GM21447 (cell line): ENCODE data around the gene EBI3.
"Not testable (repeated sequence)": the region's sequence is repeated elsewhere in the genome, so short reads cannot be mapped to it uniquely, and the experiment has no call there.

Experiments
- ATAC-seq: cut with Tn5 transposase; IDR thresholded peaks from one replicate; pipeline ENCODE4 v1.9.1; 2021; ENCODE audit not compliant: unreplicated experiment

EBI3 gene

DNA sequence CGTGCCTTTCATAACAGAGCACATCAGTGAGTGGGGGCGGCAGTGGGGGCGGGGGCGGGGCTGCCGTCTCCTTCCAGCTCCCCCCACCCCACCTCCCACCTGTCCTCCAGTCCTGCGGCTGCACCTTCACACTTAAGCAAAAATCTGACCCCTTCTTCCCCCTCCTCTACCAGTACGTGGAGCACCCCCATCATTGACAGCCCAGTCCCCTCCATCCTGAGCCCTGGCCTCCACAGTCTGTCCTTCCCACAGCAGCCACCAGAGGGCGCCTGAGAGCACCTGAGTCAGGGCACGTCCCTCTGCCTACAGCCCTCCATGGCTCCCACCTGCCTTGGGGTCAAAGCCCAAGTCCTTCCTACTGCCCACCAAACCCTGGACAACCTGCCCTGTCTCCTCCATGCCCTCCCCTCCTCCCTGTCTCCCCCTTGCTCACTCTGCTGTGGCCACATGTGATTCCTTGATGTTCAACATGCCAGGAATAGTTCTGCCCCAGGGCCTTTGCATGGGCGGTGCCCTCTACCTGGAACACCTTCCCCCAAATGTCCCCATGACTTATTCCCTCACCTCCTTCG is 4.0 kb downstream of the EBI3 start:
- no peak for ATAC-seq

DNA sequence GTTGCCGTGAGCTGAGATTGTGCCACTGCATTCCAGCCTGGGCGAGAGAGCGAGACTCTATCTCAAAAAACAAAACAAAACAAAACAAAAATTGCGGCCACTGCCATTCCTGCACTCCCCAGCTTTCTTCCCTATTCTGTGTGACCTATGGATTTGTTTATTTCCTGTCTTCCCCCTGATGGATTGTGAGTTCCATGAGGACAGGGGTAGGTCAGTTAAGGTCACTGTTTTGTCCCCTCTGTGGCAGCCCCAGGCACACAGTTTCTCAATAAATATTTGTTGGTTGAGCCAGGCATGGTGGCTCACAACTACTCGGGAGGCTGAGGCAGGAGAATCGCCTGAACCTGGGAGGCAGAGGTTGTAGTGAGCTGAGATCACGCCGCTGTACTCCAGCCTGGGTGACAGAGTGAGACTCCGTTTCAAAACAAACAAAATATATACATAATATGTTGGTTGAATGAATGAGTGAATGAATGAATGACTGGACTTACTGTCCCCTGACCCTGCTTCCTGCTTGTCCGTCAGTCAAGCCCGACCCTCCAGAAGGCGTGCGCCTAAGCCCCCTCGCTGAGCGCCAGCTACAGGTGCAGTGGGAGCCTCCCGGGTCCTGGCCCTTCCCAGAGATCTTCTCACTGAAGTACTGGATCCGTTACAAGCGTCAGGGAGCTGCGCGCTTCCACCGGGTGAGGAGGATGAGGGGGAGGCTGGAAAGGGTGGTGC is 5.0 kb downstream of the EBI3 start:
- ATAC-seq, result no peak

DNA sequence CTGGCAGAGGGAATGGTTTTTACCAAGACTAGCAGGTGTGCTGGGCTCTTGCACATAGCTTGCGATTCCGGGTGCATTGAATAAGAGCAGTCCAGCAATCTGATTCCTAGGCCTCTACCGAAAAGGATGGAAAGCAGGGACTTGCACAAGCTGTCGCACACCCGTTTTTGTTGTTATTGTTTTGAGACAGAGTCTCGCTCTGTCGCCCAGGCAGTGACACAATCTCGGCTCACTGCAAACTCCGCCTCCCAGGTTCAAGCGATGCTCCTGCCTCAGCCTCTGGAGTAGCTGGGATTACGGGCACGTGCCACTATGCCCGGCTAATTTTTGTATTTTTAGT is 5.5 kb downstream of the EBI3 start:
- ATAC-seq, result no peak

DNA sequence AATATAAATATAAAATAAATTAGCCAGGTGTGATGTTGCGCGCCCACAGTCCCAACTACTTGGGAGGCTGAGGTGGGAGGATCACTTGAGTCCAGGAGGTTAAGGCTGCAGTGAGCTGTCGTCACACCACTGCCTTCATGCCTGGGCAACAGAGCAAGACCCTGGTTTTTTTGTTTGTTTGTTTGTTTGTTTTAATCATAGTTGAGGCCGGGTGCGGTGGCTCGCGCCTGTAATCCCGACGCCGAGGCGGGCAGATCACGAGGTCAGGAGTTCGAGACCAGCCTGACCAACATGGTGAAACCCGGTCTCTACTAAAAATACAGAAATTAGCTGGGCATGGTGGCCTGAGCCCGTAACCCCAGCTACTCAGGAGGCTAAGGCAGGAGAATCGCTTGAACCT is 8.2 kb downstream of the EBI3 start:
- not testable (repeated sequence) for ATAC-seq

DNA sequence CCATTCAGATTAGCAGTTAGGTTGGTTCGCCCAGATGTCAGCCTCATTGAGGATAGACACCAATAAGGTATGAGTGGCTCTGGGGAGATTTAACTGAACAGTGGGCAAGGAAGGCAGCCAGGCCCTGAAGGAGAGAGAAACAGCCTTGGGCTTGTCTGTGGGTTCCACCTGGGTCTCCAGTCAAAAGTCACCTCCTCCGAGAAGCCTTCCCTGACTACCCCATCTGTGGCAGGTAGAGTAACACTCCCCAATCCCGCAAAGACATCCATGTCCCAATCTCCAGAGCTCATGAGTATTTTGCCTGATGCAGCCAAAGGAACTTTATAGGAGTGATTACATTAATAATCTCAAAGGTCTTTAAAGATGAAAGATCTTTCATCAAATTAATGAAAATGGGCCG is 9.5 kb downstream of the EBI3 start:
- no peak for ATAC-seq

DNA sequence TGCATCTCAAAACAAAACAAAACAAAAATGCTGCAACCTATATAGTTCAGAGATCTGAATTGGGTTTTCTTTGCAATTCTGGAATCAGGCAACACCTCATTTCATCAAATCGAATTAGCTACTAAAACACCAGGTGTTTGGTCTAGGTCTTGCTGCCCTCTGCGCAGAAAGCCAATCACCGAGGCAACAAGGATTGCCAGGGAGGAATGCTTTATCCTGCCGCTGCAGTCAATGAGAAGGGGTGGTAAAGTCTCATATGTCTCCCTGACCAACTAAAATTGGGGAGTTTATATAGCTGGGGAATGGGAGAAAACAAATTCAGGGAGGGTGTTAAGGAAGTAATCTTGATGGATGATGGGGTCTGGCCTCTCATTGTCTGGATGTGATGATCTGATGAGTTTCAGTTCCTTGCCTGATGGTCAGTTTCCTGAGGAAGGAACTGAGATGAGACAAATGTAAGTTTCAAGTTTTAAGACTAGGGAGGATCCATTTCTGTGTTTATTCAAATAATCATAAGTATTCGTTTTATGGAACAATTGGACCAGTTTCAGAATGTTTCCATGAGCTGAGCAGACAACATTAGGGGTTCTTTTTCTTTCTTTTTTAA is 12.6 kb downstream of the EBI3 start:
- no peak for ATAC-seq

DNA sequence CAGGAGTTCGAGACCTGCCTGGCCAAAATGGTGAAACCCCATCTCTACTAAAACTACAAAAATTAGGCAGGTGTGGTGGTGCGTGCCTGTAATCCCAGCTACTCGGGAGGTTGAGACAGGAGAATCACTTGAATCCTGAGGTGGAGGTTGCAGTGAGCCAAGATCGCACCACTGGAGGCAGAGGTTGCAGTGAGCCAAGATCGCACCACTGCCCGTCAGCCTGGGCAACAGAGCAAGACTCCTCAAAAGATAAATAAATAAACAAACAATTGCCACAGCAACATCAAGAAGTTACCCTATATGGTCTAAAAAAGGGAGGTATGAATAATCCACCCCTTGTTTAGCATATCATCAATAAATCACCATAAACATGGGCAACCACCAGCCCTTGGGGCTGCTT is 16.6 kb downstream of the EBI3 start:
- not testable (repeated sequence) for ATAC-seq

DNA sequence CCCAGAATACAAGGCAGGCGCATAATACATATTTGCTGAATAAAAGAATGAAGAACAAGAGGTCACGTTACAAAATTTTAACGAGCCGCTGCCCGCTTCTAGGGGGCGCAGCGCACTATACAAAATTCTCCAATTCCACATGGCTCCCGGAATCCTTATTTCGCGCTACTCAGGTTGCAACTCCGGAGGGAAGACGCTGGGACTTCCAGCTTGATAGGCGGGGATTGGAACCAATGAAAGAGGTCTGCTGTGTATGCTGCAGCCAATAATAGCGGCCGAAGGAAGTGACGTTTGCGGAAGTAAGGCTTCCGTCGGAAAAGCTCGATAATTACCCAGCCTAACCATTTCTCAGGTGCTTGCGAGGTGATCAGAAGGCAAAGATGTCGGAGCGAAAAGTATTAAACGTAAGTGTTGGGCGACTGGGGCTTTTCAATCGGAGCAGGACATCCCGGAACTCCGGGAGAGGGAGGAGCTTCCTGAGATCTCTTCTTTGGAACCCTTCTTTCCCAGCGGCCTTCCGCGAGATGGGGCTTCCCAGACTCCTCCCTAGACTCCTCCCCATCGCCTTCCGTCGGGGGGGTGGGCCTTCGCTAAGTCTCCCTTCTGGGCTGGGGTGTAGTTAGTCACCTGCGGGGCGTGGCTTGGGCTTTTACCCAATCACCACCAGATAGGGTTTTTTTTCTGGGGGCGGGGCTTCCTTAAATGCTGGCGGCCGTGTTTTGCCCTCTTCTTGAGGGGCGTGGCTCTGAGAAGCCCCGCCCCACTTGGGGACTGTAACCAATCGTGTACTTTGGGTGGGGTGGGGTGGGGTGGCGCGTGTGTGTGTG is 17.7 kb downstream of the EBI3 start, which contains the start of gene YJU2:
Gene YJU2 (plus strand): TSS at position 314 of the 827 bp plus-strand sequence. CDS start 67 bp downstream, at position 381.
- peak; percentile 86 for ATAC-seq

DNA sequence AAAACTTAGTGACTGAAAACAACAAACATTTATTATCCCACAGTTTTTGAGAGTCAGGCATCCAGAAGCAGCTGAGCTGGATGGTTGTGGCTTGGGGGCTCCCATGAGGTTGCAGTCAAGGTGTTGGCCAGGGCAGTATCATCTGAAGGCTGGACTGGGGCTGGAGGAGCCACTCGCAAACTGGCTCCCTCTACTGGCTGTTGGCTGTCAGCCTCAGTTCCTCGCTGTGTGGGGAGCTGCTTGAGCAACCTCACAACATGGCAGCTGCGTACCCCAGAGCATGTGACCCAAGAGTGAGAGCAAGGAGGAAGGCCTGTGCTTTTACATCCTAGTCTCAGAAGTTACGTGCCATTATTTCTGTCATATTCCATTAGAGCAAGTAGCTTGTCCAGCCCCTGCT is 27.2 kb downstream of the EBI3 start:
- no peak for ATAC-seq

DNA sequence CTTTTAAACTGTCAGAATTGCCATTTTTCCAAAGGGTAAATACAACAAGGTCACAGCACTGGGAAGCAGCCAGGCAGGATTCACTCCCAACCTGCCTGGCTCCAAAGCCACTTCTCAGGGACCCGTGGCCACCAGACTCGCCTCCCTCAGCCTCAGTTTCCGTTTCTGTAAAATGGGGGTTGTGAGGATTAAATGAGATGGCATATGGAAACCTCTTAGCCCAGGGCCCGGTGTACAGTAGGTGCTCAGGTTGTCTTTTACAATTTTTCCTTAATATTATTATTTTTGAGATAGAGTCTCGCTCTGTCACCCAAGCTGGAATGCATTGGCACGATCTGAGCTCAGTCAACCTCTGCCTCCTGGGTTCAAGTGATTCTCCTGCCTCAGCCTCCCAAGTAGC is 27.7 kb downstream of the EBI3 start:
- ATAC-seq, result no peak

DNA sequence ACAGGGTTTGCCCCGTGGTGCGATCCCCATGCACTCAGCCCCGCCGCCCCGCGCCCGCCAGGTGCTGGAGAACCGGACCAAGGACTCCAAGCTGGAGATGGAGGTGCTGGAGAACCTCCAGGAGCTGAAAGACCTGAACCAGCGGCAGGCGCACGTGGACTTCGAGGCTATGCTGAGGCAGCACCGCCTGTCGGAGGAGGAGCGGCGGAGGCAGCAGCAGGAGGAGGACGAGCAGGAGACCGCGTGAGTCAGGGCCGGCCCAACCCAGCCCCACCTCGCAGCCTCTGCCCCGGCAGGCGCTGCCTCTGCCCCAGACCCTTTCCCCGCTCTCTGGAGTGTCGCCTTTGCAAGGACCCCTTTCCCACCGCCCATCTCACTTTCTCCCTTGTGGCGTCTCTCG is 28.9 kb downstream of the EBI3 start:
- ATAC-seq, result no peak

DNA sequence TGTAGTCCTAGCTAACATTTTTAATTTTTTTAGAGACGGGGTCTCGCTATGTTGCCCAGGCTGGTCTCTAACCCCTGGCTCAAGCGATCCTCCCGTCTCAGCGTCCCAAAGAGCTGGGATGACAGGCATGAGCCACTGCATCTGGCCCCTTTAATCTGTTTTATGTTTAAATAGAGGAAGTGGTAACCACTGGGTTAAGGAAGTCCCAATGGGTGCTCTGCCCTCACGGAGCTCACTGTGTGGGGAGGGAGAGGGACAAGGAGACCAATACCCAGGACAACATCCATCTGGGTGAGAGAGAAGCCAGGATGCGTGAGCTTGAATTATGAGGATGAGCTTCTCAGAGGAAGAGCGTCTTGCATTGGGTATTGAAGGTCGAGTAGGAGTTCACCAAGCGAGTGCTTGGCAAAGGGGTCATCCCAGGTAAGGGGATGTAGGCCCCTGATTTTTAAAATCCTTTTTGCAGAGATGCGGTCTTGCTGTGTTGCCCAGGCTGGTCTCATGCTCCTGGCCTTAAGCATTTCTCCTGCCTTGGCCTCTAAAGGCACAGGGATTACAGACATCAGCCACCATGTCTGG is 31.4 kb downstream of the EBI3 start:
- ATAC-seq, result no peak

DNA sequence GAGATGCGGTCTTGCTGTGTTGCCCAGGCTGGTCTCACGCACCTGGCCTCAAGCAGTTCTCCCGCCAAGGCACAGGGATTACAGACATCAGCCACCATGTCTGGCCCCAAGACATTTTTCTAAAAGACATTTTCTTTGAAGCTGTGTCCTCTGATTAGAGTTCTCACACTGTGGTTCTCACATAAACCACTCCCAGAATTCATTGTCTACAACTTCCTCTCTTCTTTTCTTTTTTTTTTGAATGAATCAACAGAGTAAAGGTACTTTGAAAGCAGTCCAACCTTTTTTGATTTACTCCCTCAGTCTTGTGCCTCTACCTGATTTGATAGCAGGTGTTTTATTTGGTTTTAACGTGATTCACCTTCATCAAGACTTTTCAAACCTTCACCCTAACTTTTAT is 35.5 kb downstream of the EBI3 start:
- no peak for ATAC-seq

DNA sequence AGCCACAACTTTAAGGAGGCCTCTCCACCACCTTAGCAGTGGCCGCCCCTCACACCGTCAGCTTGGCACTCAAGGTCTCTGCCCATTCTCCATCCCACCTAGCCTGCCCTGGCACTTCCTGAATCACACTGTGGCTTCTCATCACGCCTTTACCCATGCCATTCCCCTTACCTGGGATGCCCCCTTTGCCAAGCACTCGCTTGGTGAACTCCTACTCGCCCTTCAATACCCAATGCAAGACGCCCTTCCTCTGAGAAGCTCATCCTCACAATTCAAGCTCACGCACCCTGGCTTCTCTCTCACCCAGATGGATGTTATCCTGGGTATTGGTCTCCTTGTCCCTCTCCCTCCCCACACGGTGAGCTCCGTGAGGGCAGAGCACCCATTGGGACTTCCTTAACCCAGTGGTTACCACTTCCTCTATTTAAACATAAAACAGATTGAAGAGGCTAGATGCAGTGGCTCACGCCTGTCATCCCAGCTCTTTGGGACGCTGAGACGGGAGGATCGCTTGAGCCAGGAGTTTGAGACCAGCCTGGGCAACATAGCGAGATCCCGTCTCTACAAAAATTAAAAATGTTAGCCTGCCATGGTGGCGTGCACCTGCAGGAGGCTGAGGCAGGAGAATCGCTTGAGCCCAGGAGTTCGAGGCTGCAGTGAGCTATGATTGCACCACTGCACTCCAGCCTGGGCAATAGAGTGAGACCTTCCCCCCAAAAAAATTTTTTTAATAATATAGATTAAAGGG is 37.1 kb downstream of the EBI3 start:
- no peak for ATAC-seq

DNA sequence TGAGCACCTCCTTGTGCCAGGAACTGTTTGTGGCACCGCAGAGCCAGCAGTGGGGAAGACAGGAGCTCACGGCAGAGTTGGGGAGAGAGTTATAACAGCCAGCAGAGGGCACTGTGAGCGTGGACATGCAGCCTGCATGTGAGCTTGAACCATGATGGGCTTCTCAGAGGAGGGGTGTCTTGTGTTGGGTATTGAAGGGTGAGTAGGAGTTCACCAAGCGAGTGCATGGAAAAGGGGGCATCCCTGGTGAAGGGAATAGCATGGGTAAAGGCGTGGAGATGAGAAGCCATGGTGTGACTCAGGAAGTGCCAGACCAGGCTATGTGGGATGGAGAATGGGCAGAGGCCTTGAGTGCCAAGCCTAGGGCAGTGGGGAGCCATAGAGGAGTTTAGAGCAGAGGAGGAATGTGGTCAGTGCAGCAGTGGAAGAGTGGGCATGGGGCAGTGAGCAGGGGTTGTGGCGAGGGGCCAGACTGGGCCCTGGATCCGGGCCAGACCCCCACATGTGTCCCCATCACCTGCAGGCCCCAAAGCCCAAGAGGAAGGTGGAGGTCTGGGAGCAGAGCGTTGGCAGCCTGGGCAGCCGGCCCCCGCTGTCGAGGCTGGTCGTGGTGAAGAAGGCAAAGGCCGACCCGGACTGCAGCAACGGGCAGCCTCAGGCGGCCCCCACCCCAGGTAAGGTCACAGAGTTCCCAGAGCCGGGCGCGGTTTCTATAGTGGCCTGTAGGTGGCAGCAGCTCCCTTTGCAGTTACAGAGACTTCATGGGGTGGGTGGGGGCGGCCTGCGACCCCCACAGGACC is 38.0 kb downstream of the EBI3 start:
- no peak for ATAC-seq

DNA sequence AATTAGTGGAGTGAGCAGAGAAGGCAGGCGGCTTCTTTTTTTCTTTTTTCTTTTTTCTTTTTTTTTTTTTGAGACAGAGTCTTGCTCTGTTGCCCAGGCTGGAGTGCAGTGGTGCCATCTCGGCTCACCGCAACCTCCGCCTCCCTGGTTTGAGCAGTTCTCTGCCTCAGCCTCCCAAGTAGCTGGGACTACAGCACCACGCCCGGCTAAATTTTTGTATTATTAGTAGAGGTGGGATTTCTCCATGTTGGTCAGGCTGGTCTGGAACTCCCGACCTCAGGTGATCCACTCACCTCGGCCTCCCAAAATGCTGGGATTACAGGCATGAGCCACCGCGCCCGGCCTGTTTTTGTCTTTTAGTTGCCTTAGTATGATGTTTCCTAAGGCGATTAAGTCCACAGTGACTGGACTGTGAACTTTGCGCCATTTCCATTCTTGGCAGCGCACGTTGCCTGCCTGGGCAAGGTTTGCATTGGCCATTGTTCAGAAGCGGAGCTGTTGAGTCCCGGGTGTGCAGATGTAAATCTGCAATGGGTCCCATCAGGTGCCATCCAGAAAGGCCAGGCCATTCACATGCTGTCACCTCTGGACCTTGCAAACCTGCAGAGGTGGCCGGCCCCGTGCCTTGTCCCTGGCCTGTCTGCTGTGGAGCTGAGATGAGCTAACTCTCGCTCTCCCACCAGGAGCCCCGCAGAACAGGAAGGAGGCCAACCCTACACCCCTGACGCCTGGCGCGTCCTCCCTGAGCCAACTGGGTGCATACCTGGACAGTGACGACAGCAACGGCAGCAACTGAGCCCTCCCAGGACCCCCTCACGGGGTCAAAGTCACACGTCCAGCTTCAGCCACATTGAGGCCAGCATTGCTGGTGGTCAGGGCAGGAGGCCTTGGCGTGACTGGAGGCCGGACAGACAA is 38.8 kb downstream of the EBI3 start:
- ATAC-seq, result no peak

DNA sequence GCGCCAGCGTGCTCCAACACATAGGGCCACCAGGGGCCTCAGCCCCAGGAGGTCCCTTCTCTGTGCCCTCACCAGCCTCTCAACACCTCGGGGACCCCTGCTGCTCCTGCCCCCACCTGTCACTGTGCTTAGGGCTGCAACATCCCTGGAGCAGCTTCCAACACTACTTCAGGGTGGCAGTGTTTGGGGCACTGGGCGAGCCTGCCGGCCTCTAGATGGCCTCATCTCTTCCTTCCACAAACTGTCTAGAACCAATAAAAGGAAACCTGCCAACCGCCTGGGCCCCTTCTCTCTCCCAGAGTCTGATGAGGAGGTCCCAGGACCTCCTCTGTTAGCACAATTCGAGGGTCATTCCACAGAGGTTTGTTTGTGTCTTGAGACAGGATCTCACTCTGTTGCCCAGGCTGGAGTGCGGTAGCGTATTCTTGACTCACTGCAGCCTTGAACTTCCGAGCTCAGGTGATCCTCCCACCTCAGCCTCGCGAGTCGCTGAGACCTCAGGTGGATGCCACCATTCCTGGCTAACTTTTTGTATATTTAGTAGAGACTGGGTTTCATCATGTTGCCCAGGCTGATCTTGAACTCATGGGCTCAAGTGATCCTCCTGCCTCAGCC is 39.6 kb downstream of the EBI3 start:
- ATAC-seq, result no peak

DNA sequence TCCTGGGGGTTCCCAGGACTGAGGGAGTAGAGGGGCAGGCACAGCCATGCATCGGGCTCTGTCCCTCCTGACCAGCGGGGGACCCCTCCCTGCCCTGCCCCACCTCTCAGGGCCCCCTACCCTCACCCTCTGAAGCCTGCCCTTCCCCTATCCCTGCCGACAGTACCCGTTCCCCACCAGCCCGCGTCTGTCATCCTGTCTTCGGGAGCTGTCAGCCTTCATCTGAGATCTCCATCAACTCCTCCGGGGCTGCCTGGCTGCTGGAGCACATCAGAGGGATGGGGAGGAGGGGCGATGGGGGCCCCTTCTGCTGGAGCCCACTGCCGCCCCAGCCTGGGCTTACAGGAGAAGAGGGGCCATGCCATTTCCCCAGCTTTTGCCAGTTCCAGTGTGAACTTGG is 43.6 kb downstream of the EBI3 start:
- no peak for ATAC-seq
